ENCODE results near the gene MPPE1.

MPPE1 gene

DNA sequence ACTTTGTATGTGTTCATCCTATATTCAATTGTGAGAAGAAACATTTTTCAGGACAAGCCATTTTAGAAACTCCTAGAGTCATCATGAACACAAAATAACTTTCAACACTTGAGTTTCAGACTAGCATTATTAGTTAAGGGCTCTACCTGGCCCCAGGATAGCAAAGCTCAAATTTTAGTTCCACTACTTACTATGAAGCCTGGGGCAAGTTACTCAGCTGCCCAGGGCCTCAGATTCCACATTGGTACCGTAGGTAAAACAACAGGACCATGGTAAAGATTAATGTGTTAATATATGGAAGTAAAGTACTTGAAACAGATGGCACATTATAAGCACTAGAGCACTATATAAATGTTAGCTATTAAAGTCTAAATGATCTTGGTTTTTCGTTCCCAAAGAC is 19.4 kb downstream of the MPPE1 start:
- no peak for DNase-seq (ENCODE audit: low read depth)
- TF ChIP-seq, protein P1, sequence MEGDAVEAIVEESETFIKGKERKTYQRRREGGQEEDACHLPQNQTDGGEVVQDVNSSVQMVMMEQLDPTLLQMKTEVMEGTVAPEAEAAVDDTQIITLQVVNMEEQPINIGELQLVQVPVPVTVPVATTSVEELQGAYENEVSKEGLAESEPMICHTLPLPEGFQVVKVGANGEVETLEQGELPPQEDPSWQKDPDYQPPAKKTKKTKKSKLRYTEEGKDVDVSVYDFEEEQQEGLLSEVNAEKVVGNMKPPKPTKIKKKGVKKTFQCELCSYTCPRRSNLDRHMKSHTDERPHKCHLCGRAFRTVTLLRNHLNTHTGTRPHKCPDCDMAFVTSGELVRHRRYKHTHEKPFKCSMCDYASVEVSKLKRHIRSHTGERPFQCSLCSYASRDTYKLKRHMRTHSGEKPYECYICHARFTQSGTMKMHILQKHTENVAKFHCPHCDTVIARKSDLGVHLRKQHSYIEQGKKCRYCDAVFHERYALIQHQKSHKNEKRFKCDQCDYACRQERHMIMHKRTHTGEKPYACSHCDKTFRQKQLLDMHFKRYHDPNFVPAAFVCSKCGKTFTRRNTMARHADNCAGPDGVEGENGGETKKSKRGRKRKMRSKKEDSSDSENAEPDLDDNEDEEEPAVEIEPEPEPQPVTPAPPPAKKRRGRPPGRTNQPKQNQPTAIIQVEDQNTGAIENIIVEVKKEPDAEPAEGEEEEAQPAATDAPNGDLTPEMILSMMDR (IDR thresholded peaks at IDR 0.05; ENCODE audit: low read length, missing control alignments): no peak
- H3K4me3 ChIP-seq (replicated peaks; ENCODE audit: low read depth, low read length): no peak overlapping the region

DNA sequence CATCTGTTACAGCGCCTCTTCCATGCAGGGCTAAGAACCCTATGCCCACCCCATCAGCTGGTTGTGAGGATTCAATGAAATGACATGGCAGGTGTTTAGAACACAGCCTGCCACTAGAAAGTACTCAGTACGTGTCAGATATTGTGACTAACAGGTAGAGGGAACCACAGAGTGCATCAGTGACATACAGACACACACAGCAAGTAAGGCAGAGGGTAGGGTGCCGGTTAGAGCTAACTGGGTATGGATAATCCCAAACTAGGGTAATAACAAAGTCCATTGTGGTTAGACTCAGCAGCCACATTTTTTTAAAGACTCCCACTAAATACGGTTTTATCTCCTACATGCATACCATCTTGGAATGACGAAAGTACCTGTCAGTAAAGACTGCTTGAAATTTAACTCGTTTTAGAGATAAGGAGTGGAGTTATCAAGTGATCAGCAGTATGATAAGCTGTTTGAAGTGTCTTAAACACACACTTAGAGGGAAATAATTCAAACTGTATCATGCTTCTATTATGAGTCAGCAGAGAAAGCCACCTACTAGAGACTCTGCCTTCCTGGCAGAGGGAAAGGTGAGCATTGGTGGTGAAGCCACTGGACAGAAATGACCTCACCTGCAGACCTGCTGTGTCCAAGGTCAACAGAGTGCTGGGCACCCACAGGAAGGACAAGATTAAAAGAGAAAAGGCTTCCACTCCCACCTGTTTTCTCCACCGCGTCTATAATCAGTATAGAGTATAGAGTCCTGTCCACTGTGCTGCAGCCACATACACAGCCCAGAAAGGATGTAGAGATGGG is 20.6 kb downstream of the MPPE1 start:
- TF ChIP-seq, protein P1 (IDR thresholded peaks at IDR 0.05; ENCODE audit: low read length, missing control alignments): no peak
- DNase-seq (ENCODE audit: low read depth): no peak
- H3K4me3 ChIP-seq (replicated peaks; ENCODE audit: low read depth, low read length): no peak overlapping the region

DNA sequence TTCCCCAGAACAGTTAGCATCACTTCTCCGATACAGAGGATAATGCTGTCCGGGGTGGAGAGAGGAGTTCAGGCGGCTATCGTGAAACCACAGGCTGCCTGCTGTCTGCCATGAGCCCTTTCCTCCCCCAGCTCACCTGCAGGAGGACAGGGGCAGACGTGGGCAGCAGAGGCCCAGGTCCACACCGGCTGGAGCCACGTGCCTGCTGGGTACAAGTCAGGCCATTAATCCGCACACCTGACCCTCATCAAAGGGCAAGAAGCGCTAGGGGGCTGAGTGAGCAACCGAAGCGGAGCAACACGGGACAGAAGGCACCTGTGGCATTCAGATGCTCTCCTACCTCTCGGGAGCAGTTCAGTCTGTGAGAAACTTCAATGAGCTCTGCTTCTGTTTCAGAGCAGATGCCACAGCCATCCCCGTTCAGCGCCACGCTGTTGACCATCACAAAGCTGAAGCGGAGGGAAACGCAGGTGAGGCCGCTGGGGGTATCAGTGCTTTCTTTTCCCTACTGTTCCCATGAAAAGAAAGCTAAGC is 21.5 kb downstream of the MPPE1 start:
- no peak overlapping the region for H3K4me3 ChIP-seq (replicated peaks; ENCODE audit: low read depth, low read length)
- TF ChIP-seq, protein P1 (IDR thresholded peaks at IDR 0.05; ENCODE audit: low read length, missing control alignments): no peak
- no peak for DNase-seq (ENCODE audit: low read depth)

DNA sequence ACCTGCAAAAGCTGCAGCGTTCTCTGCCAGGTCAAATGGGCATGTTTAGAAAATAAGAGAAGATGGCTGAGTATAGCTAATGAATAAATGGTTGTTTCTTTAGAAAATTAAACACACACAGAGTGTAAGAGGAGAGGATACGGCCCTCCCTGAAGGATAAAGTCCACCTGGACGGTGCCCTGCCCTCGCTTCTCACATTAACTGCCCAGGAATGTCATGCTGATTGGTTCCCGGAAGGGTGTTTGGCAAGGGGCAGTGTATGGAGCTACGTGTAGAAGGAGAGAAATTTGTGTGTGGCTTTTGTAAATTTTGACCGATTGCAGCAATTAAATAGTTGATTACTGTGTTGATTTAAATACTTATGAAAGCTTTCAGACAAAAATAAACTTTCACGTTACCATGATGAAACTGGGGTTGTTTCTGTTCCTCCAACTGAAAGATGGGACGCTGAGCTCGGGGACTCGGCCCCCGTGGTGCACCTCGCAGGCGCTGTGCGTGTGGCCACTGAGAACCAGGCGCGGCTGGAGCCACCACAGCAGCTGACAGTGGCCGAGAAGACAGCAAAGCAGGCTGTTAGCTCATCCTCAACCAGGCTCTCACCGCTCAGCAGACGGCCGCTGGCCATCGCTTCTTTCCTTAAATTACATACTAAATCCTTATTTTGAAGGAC is 22.7 kb downstream of the MPPE1 start:
- TF ChIP-seq, protein P1 (IDR thresholded peaks at IDR 0.05; ENCODE audit: low read length, missing control alignments): no peak
- DNase-seq (ENCODE audit: low read depth): no peak
- no peak overlapping the region for H3K4me3 ChIP-seq (replicated peaks; ENCODE audit: low read depth, low read length)

DNA sequence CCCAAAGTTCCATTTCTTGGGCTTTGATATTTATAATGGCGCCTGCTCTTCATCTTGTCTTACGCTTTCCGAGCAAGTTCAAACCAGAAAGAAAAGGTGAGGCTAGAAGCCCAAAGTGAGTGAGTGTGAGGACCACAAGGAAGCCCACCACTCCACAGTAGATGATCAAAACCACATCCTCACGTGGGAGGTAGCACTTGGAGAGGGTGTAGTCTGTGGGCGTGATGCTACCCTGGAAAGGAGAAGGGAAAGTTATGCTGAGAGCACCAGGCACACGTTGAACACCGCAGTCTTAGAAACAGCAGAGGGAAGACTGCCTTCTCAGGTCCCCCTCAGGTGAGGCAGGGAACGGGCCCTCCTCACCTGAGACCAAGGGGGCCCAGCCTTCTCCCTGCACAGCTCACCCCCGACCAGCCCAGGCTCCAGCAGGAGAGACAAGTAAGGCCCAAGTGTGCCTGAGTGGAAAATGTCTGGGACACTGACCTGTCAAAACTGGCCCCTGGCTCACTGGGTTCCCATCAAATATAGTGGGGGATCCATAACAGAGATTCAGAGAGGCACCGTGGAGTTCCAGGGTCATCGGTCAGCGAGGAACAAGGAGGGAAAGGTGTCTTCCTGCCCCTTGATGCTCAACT is 23.6 kb downstream of the MPPE1 start:
- DNase-seq (ENCODE audit: low read depth): no peak
- no peak overlapping the region for H3K4me3 ChIP-seq (replicated peaks; ENCODE audit: low read depth, low read length)
- TF ChIP-seq, protein P1 (IDR thresholded peaks at IDR 0.05; ENCODE audit: low read length, missing control alignments): no peak

DNA sequence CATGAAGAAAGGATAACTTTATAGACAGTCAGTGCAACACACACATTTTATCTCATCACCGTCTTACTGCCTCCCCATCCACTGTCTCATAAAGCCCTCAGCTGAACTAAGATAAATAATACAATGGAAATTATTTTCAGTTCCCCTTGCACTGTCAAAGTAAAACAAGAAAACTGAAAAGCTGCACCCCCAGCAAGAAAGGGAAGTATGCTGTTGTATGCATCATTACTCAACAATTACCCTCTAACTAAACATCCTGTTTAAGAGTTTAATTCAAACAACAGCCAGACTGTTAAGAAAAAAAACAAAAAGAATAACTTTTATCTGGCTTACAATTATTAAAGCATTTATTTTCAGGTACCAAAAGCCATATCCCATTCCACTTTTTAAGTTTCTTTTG is 25.0 kb downstream of the MPPE1 start:
- TF ChIP-seq, protein P1 (IDR thresholded peaks at IDR 0.05; ENCODE audit: low read length, missing control alignments): no peak
- no peak for DNase-seq (ENCODE audit: low read depth)
- H3K4me3 ChIP-seq (replicated peaks; ENCODE audit: low read depth, low read length): no peak overlapping the region

All from fibroblast of pulmonary artery (primary cell).